ENCODE data around the gene FMO1. TPM values are rescaled to one million over a fixed set of nuclear protein-coding genes. Genes with fewer than 3 reads are reported as not detected.

The FMO1 gene
- total and polyA plus RNA-seq, 2 donors (not counting 1 experiment from before 2014, with no cell fraction given) = 0.48 TPM; not detected in 1

DNA sequence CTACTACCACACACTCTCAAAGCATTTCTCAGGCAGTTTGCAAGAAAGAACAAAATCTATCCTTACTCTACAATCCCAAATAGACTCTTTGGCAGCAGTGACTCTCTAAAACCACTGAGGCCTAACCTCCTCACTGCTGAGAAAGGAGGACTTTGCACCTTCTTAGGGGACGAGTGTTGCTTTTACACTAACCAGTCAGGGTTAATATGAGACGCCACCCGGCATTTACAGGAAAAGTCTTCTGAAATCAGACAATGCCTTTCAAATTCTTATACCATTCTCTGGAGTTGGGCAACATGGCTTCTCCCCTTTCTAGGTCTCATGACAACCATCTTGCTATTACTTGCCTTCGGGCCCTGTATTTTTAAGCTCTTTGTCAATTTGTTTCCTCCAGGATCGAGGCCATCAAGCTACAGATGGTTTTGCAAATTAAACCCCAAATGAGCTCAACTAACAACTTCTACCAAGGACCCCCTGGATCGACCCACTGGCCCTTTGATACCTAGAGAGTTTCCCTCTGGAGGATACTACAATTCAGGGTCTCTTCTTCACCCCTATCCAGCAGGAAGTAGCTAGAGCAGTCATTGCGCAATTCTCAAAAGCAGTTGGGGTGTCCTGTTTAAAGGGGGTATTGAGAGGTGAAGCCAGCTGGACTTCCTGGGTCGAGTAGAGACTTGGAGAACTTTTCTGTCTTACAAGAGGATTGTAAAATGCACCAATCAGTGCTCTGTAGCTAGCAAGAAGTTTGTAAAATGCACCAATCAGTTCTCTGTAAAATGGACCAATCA, 63.7 kb downstream of the FMO1 start:
- Histone ChIP-seq H3K4me3 (ENCODE audit: control extremely low read depth in 1 of 5, extremely low read depth in 1 of 5, insufficient read depth in 1 of 5, low read depth in 2 of 5, low read length in 4 of 5) (no peak overlapping the region), H3K9ac (ENCODE audit: low read length) (no peak overlapping the region), H3K79me2 (ENCODE audit: control insufficient read depth, insufficient read depth, low read length) (no peaks in the 10 kb centered on the region), H3K4me1 (ENCODE audit: control insufficient read depth in 2 of 2, insufficient read depth in 2 of 2, low read length in 2 of 2) (peaks cover 14% of the 10 kb centered on the region in 2 donors), H2AFZ (ENCODE audit: insufficient read depth, low read depth, low read length, poor library complexity, severe bottlenecking) (no peak overlapping the region), H3K27ac (ENCODE audit: low read length in 2 of 2) (no peak overlapping the region), H3K9me3 (ENCODE audit: control extremely low read depth in 1 of 3, control insufficient read depth in 2 of 3, insufficient read depth in 1 of 3, low read length in 2 of 3) (peaks cover 0 to 3% (median 0%) of the 10 kb centered on the region in 3 donors), H3K36me3 (replicated peaks in 1 of 2; ENCODE audit: control extremely low read depth in 1 of 2, control insufficient read depth in 1 of 2, extremely low read depth in 1 of 2, insufficient read depth in 2 of 2, low read length in 1 of 2) (no peaks in the 10 kb centered on the region), H4K20me1 (ENCODE audit: control insufficient read depth, insufficient read depth, low read length, poor library complexity, severe bottlenecking) (no peaks in the 10 kb centered on the region), H3K4me2 (replicated peaks; ENCODE audit: low read depth, low read length, poor library complexity, severe bottlenecking) (no peak overlapping the region), H3K27me3 (replicated peaks in 1 of 4; ENCODE audit: control extremely low read depth in 1 of 4, control insufficient read depth in 3 of 4, insufficient read depth in 4 of 4, low read length in 3 of 4) (no peaks in the 10 kb centered on the region)
- Mint-ChIP-seq H3K4me1 (peaks cover 19% of the 10 kb centered on the region), H3K27ac (peak overlapping the region; percentile 20), H3K9me3 (ENCODE audit: insufficient read depth) (peaks cover 2% of the 10 kb centered on the region), H3K4me3 (no peak overlapping the region), H3K27me3 (no peaks in the 10 kb centered on the region)
- no peak for DNase-seq
- no peak for ATAC-seq (ENCODE audit: low read depth)
- intact Hi-C loops (cut with micrococcal nuclease) = loop anchor here (5.0 to 10.0 kb wide), 5 partner anchors 175 to 1380 kb away; partner anchors contain the start of genes GORAB, METTL13 and PRRC2C
- CTCF ChIA-PET = interaction anchor here (0.8 to 7.1 kb wide), 3 partner anchors 65 to 623 kb away, joined by 4 to 144 read pairs (median 5); partner anchors contain the start of gene FMO1
- 80% methylated on average over 7 of the region's 8 CpGs for WGBS (ENCODE audit: insufficient coverage)
- POLR2A ChIA-PET = no interaction called here
- TF ChIP-seq EZH2 (IDR thresholded peaks at IDR 0.05; ENCODE audit: borderline replicate concordance, insufficient read depth, low read depth, low read length, poor library complexity, severe bottlenecking) = no peak
- TF ChIP-seq, protein P1, sequence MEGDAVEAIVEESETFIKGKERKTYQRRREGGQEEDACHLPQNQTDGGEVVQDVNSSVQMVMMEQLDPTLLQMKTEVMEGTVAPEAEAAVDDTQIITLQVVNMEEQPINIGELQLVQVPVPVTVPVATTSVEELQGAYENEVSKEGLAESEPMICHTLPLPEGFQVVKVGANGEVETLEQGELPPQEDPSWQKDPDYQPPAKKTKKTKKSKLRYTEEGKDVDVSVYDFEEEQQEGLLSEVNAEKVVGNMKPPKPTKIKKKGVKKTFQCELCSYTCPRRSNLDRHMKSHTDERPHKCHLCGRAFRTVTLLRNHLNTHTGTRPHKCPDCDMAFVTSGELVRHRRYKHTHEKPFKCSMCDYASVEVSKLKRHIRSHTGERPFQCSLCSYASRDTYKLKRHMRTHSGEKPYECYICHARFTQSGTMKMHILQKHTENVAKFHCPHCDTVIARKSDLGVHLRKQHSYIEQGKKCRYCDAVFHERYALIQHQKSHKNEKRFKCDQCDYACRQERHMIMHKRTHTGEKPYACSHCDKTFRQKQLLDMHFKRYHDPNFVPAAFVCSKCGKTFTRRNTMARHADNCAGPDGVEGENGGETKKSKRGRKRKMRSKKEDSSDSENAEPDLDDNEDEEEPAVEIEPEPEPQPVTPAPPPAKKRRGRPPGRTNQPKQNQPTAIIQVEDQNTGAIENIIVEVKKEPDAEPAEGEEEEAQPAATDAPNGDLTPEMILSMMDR (IDR thresholded peaks at IDR 0.05) = no peak

Measured in B cell (primary cell).